HG03520 (cell line): ENCODE measurements around the gene ACP7.
"Not testable (repeated sequence)": the region's sequence is repeated elsewhere in the genome, so short reads cannot be mapped to it uniquely, and the experiment has no call there.

Source experiments
- ATAC-seq: cut with Tn5 transposase; IDR thresholded peaks from one replicate; pipeline ENCODE4 v1.9.1; 2021; ENCODE audit warnings: mild to moderate bottlenecking, moderate library complexity; ENCODE audit not compliant: unreplicated experiment

The ACP7 gene

DNA sequence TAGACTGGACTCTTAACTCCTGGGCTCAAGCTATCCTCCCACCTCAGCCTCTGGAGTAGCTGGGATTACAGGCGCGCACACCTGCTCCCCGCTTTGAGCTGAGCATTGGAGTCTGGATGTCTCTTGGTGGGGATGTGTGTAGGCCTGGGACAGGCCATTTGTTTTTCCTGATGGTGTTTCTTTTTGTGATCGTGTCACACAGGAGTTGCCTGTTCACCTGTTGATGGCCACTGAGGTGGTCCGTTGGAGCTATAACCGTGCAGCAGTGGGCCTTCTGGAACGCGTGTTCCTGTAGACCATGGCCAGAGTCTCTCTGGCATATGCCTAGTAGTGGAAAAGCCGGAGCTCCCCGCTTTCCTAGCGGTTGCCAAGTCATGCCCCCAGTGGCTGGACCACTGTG, 44.9 kb downstream of the ACP7 start:
- ATAC-seq: no peak

DNA sequence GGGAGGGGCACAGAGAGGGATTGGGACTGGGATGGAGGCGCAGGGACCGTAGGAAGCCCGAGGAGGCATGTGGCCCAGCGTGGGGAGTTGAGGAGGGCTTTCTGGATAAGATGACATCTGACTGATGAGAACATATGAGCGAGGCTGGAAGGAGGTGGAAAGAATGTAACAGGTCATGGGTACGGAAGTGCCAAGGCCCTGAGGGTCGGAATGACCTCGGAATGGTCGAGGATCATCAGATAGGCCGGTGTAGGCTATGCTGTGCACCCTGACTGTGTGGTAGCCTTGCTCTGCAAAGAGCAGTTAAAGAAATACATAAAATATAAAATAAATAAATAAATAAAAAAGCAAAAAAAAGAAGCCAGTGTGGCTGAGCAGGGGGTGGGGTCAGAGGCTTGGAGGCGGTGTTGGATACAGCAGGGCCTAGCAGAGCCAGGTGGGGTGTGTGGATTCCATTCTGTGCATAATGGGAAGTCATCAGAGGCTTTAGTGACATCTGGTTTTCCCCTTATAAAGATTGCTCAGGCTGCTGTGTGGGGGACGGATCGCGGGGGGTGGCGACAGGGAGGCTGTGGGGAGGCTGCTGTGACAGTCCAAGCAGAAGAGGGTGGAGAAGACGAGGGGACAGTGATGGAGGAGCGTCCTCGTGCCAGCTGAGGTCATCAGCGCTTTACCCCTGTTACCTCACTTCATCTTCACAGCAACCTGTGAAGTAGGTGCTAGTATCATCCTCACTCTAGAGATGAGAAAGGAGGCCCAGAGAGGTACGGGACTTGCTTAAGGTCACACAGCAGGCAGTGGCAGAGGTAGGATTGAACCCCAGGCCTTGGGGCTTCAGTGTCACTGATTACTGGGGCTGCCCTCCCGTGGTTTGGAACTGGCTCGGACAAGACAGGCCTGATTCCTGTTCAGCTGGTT, 46.4 kb downstream of the ACP7 start:
- ATAC-seq: no peak

DNA sequence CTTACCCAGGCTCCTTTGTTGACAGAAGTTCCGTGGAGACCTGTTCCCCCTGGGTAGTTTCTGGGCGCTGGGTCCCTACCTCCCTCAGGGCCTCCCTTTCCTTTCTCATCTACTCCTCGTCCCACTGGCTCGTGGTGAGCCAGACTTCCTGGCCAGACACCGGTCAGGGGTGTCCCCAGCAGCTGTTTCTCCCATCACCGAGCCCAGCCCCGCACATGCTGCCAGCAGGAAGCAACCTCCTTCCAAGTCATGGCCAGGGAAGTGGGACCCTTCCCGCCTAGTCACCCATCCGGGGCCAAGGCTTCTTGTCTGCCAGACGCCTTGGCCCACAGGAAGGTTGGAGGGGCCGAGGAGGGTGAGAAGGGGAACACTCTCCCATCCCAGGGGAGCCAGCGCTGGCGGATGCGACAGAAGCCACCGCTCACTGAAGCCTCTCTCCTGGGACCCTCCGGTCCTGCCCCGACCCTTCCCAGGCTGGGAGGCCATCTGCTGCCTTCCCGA, 47.1 kb downstream of the ACP7 start:
- ATAC-seq: no peak

DNA sequence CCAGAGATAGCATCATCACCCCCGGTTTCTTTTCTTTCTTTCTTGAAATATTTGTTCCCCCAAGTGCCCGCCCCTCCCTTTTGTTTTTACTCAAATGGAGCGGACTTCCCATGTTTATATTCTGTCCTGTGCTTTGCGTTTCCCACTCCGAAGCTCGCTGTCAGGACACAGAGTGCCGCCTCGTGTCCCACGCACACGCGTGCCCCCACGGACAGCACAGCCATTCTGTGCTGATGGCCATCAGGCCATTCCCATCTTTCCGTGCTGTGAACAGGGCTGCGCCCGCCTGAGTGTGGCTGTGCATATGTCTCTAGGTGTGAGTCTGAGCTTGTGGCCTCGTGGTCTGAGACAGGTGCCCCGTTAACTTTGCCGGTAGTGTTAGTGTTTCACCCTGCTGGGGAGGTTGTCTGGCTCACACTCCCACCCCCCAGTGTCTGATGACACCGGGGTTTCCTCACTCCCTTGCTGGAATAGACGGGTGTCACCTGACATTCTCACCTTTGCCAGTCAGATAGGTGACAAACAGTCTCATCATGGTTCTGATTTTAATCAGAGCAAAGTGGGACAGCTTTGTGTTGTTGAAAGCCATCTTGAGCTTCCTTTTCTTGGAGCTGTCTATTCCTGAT, 48.3 kb downstream of the ACP7 start:
- ATAC-seq: no peak

DNA sequence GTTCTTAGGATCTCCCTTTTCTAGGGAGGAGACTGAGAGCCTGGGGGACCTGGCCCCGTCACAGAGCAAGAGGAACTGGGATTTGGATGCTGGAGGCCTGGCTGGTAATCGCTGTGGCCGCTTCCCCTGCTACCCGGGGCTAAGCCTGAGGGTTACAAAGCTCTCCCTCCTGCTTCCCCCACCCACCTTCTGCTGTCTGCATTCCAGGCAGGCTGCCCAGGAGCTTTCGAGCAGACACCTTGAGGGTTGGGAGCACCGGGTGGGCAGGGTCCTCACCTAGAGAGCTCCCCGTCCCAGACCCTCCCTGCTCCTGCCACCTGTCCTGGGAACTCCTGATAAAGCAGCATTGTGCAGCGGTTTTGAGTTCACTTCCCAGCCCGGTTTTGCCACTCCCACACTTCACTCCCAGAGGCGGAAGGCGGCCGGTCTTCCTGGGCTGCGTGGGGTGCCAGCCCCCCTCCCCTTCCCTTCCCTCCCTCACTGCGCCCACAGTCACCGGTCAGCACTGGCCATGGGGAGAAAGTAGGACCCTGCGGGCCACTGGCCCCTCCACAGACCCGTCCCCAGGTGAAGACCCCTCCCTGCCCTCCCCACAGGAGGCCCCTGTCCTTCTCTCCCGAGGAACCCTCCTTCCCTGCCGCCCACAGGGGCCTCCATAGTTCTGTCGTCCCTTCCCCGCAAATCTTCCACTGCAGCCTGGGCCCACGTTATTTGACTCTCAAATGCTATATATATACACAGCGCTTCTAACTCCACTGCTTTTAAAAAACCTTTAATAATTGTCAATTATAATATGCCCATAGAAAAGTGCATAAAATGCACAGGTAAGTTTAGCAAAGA, 49.5 kb downstream of the ACP7 start:
- no peak for ATAC-seq

DNA sequence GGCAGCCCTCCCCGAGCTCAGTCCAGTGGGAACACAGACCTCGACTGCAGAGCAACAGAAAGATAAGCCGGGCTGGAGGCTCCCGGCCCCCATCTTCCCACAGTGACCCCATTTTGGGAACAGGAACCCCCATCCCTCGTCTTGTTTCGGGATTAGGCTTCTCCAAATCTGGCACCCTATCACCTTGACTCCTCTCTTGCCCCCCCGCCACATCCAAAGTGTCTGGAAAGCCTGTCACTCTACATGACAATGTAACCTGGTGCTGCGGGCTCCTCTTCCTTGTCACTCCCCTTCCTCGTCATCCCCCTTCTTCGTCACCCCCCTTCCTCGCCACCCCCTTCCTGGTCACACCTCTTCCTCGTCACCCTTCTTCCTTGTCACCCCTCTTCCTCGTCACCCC, 51.5 kb downstream of the ACP7 start:
- no peak for ATAC-seq

DNA sequence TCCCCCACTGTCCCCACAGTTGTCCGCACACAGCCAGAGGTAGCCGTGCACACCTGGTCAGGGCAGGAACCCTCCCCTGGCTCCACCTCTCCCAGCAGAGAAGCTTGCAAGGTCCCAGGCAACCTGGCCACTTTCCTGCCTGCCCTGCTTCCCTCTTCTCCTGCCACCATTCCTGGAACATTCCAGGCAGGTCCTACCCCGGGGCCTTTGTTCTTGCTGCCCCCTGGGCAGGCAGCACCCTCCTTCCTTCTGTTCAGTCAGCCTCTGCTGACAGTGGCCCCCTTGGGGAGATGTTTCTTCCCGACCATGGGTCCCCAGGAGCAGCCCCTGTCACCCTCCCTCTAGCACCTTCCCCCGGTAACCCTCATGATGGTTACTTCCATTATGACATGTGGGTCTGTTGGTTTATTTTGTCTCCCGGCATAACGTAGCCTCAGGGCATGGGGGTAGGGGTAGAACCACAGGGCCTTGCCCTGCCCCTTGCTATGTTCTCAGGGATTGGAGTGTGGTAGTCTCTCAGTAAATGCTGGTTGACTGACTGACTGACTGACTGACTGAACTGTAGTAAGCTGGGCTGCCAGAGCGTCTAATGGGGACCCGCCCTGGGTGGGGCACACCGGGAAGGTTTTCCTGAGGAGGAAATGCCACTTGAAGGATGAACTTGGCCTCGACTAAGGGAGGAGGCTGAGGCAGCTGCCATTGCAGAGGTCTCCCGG, 52.2 kb downstream of the ACP7 start:
- no peak for ATAC-seq

DNA sequence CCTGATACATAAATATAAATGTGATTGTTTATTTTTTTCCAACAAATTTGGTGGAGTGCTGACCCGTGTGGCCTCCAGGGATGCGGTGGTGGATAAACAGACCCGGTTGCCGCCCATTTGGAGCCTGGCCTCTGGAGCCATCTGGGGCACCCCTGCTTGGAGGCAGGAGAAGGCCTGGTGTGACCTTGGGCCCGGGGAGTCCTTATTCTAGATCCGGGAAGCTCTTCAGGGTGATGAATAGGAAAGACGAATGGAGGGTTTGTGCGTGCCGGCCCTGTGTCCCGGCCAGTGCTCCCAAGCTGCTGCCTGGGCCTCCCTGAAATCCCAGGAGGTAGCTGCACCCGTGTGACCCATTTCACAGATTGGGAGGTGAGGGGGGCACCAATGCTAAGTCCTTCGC, 53.0 kb downstream of the ACP7 start:
- ATAC-seq: no peak

DNA sequence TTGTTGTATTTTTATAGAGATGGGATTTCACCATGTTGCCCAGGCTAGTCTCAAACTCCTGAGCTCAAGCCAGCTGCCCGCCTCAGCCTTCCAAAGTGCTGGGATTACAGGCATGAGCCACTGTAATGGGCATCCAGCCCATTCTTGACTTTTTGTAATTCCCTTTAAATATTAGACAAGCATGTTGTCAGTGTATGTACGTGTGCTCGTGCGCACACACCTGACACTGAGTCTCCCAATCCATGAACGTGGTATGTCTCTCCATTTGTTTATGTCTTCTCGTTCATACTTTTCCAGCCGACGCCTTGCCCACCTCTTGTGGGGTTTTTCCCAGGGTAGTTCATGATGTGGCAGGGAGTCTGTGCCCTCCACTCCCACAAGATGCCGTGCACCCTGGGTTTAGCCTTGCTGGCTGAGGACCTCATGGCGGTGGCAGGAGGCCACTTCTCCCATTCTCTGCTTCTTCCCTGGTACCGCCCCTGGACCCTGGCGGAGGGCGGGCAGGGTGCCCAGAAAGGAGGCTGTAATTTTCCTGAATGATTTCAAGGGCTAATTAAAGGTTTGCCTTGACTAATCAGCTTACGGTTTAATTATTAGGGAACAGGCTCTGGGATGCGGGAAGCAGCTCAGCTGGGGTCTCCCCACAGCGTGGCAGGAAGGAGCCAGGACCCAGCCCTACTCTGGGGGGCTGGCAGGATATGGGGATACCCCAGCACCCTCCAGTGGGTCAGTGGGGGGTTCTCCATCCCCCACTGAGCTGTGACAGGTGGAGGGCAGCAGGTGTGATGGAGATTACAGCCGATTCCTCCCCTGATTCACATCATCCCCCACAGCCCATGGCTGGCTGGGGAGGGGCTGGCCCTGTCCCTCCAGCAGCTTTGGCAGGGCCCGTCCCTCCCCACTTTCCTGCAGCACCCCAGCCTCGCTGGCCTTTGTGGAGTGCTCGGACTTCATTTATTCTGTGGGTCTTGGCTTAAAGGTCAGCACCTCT, 54.3 kb downstream of the ACP7 start:
- ATAC-seq: no peak

DNA sequence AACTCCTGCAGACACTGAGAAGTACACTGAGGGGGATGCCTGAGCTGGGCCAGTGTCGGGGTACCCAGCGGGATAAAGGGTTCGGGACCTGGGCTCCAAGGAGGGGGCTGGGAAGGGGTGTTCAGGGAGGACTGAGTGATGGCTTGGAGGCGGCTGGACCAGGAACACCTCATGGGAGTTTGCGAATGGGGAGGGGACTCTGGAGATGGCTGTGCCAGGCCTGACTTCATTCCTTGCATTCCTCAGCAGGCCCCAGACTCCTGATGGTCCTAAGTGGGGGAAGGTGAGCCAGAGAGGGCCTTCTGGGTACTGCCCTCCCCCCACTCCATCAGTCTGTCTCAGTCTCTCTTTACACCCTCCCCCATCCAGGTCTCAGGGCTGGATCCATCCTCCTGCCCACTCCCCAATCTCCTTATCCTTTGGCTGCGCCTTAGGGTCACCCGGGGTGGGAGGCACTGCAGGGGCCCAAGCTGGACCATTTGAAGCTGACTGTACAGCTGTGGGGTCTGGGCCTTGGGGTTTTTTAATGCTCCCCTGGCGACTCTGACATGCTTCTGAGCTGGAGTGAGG, 55.2 kb downstream of the ACP7 start:
- no peak for ATAC-seq

DNA sequence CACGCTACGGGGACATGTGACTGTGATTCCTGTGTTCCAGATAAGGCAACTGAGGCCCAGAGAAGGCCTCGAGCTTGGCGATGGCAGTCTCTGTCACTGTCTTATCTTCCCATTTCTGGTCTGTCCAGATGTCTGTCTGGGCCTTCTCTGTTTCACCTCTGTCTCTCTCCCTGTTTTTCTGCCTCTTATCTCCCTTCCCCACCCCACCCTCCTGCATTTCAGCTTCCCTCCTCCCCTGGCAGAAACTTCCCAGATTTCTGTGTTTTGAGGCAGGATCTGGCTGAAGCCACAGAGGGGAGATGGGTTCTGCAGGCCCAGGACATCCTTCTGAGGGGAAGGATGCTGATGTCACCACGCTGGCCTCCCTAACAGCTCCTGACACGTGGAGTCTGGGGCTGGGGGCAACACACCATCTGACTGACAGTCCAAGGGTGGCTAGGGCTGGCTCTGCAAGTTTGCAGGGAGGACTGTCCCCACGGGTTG, 55.8 kb downstream of the ACP7 start:
- ATAC-seq: no peak

DNA sequence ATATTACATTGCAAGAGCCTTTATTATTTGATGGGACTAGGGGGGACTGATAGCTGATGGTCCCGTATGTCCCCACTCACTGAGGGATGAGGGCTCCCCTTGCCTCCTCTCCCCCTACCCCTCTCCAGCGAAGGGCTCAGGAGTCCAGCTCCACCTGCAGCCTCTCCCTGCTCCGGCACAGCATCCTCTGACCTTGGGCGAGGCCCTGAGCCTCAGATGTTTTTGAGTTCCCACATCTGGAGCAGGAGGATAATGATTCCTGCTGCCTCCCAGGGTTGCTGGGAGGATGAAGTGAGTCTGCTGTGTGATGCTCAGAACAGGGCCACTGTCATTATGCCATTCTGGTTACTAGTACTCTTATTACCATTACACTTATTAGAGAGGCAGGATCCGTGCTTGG, 56.4 kb downstream of the ACP7 start:
- no peak for ATAC-seq

DNA sequence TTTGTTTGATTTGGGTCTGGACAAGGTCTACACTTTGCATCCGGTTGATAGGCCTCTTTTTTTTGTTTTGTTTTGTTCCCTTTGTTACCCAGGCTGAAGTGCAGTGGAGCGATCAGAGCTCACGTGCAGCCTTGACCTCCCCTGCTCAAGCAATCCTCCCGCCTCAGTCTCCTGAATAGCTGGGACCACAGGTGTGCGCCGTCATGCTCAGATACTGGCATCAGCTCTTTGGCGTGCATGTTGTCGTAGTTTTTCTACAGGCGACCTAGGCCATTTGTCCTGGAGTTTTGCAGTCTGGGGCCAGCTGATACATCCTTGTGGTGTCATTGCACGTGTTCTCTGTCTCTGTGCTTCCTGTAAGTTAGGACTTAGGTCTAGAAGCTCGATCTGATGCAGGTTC, 57.8 kb downstream of the ACP7 start:
- ATAC-seq: no peak

DNA sequence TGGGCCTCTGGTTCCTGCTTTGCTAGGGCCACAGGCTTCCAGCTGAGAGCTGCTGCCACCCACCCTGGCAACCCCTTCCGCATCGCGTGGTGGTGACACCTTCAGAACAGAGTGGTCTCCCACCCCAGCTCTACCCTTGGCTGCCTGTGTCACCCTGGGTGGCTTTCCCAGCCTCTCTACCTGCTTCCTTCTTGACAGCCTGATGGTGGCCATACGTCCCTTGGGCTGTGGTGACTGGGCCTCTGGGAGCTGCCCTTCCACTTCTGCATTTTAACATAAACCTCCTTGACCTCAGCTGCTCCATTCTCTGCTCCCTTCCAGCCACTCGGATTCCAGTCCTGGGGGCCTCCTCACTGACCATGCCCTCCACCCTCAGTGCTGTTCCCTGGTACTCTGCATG, 58.5 kb downstream of the ACP7 start:
- ATAC-seq: no peak

DNA sequence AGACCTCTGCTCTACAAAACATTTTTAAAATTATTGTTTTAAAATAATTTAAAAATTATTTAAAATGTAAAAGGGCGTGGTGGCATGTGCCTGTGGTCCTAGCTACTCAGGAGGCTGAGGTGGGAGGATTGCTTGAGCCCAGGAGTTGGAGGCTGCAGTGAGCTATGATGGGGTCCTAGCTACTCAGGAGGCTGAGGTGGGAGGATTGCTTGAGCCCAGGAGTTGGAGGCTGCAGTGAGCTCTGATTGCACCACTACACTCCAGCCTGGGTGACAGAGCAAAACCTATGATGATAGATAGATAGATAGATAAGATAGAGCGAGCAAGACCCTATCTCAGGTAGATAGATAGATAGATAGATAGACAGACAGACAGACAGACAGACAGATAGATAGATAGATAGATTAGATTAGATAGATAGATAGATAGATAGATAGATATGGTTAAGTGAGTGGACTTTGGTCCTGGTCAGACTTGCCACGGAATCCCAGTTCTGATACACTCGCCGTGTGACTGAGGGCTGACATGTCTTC, 59.7 kb downstream of the ACP7 start:
- not testable (repeated sequence) for ATAC-seq

DNA sequence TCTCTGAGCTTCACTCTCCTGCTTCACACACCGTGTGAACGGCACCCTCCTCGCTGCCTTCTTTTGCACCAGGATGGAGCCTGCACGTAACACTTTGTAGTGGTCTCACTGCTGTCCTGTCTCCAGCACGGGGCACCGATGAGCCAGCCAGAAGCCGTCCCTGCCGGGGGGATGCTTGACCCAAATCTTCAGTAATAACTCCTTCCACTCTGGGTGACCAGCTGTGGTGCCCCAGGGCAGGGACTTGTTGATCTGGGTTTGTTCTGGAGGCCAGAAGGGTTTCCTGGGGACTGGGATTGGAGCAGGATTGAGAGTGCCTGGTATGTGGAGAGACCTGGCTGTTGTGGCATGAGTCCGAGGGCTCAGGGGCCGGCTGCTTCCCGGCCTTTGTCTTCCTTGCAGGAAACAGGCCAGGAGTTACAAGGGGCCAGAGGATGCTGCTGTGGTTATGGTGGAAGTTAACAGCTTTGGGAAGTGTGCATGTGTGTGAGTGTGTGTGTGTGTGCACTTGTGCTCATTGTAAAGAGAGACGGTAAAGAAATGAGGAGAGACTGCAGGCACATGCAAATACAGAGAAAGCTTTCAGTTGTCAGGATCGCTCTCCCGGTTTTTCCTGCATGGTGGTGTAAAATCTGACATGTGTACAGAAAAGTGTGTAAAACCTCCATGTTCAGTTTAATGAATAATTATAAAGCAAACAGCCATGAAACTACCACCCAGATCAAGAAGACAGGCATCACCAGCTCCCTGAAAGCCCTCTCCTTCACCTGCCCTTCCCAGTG, 60.3 kb downstream of the ACP7 start:
- no peak for ATAC-seq

DNA sequence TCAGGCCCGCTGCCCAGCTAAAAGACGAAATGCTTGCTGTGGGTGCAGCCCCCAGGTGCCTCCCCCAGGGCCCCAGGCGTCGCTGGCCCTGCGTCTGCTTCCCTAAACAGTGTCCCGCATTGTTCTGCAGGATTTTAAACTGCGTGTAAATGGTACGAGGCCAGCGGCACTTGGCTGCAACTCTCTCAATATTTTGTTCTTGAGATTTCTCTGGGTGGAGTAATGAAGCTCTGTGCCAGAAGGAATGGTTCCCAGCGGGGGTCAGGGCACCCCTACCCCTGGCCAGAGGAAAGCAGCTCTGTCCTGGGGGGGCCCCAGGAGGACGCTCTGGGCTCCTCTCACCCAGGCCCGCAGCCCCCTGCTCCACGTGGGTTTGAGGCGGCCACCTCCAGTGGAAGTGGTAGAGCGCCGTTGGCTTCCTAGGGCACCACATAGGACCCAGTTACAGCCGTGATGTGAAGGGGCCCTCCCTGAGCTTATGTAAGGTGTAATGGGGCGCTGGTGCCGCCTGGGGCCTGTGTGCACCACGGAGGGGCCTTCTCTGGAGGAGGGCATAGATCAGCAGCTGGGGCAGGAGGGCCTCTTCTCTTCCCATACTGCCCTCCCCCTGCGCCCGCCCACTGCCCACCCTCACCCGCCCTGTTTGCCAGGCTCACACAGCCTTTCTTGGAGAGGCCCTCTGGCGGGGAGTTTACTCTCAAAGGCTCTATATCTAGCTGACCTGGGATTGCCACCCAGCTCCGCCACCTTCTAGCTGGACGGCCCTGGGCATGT, 61.2 kb downstream of the ACP7 start:
- ATAC-seq: no peak
